Neutrophil (primary cell): ENCODE measurements around the gene NUP107.

Experiments used
- H3K27ac ChIP-seq: fragments of 200-600 bp; sonication (generic); 2 replicates; pipeline ENCODE4 v1.5.1; 2016; ENCODE audit warnings: mild to moderate bottlenecking, moderate library complexity
- H3K27me3 ChIP-seq: fragments of 200-600 bp; sonication (generic); 2 replicates; pipeline ENCODE4 v1.6.0; 2016; ENCODE audit warnings: mild to moderate bottlenecking
- H3K36me3 ChIP-seq: fragments of 200-600 bp; sonication (generic); 2 replicates; pipeline ENCODE4 v1.5.1; 2017
- H3K4me1 ChIP-seq, 2 experiments: fragments of 200-600 bp in 1 of 2; sonication (generic) in 1 of 2; 1 replicate in 1 of 2; 2 replicates in 1 of 2; pipeline versions ENCODE4 v1.5.1 to v1.6.1; 2013 to 2016; ENCODE audit warnings: low read depth in 1 of 2, low read length in 1 of 2, mild to moderate bottlenecking in 1 of 2, moderate library complexity in 1 of 2; ENCODE audit not compliant: control insufficient read depth in 1 of 2, insufficient read depth in 1 of 2
- H3K4me3 ChIP-seq, 2 experiments: fragments of 200-600 bp in 1 of 2; sonication (generic) in 1 of 2; 1 replicate in 1 of 2; 2 replicates in 1 of 2; pipeline ENCODE4 v1.5.1; 2013 to 2016; ENCODE audit warnings: low read depth in 1 of 2, low read length in 1 of 2, mild to moderate bottlenecking in 1 of 2, moderate library complexity in 1 of 2
- H3K9me3 ChIP-seq: fragments of 200-600 bp; sonication (generic); 2 replicates; pipeline ENCODE4 v1.5.1; 2016
- CTCF ChIP-seq: fragments of 200-600 bp; sonication (generic); IDR thresholded peaks from 2 replicates; pipeline ENCODE4 v1.5.1; 2016; ENCODE audit warnings: antibody characterized with exemption

Gene NUP107

GRCh38 chr12:68768431-68768939 lies 81.7 kb downstream of the NUP107 start:
- Histone ChIP-seq H3K36me3 (peaks cover 27% of the 10 kb centered on the region), H3K4me1 (peaks cover 0 to 4% of the 10 kb centered on the region in 2 experiments), H3K4me3 (no peak overlapping the region), H3K27ac (no peak overlapping the region), H3K9me3 (no peaks in the 10 kb centered on the region), H3K27me3 (no peaks in the 10 kb centered on the region)
- TF ChIP-seq CTCF: no peak

- no peaks in the 10 kb centered on the region for H3K9me3 ChIP-seq
- TF ChIP-seq CTCF: no peak
- H3K27me3 ChIP-seq: no peaks in the 10 kb centered on the region
- no peak overlapping the region for H3K27ac ChIP-seq
- H3K4me3 ChIP-seq: no peak overlapping the region
- H3K36me3 ChIP-seq: peaks cover 14% of the 10 kb centered on the region
- H3K4me1 ChIP-seq: peaks cover 0 to 4% of the 10 kb centered on the region in 2 experiments
Observed at GRCh38 chr12:68769941-68770340, 83.2 kb downstream of the NUP107 start.

- no peak overlapping the region for H3K4me3 ChIP-seq
- no peak for TF ChIP-seq CTCF
- no peaks in the 10 kb centered on the region for H3K9me3 ChIP-seq
- peaks cover 0 to 4% of the 10 kb centered on the region in 2 experiments for H3K4me1 ChIP-seq
- no peaks in the 10 kb centered on the region for H3K27me3 ChIP-seq
- H3K36me3 ChIP-seq: peaks cover 14% of the 10 kb centered on the region
- no peak overlapping the region for H3K27ac ChIP-seq
Observed at GRCh38 chr12:68771223-68771925, 84.6 kb downstream of the NUP107 start.

GRCh38 chr12:68772714-68773113 lies 85.9 kb downstream of the NUP107 start:
- no peak overlapping the region for H3K4me3 ChIP-seq
- TF ChIP-seq CTCF: no peak
- H3K27me3 ChIP-seq: no peaks in the 10 kb centered on the region
- peaks cover 6% of the 10 kb centered on the region for H3K36me3 ChIP-seq
- peak overlapping the region; percentile 23 for H3K27ac ChIP-seq
- H3K4me1 ChIP-seq: peaks cover 0 to 4% of the 10 kb centered on the region in 2 experiments
- no peaks in the 10 kb centered on the region for H3K9me3 ChIP-seq

- Histone ChIP-seq H3K36me3 (peaks cover 4% of the 10 kb centered on the region), H3K27me3 (no peaks in the 10 kb centered on the region), H3K4me1 (peaks cover 0 to 4% of the 10 kb centered on the region in 2 experiments), H3K4me3 (no peak overlapping the region), H3K27ac (no peak overlapping the region), H3K9me3 (no peaks in the 10 kb centered on the region)
- no peak for TF ChIP-seq CTCF
Observed at GRCh38 chr12:68773582-68773981, 86.8 kb downstream of the NUP107 start.
